Measurements from ENCODE around the gene CDH20.

GRCh38 chr18:61556862-61557261 is 223.6 kb downstream of the CDH20 start:
- TF ChIP-seq PAX5 (IDR thresholded peaks at IDR 0.05; ENCODE audit: insufficient read depth, low read length, severe bottlenecking) (no peak), POLR2A (IDR thresholded peaks at IDR 0.05; ENCODE audit: low read depth, low read length) (no peak), TAF1 (IDR thresholded peaks at IDR 0.05; ENCODE audit: low read depth, low read length) (no peak)
